HepG2 (cell line): ENCODE results near the gene VPS4A. TPM values are rescaled to one million over a fixed set of nuclear protein-coding genes. Genes with fewer than 3 reads are reported as not detected.

Experiments
- ATAC-seq: fragments of 200-7000 bp; cut with Tn5 transposase; 3 replicates; pipeline ENCODE4 v1.9.1; 2020; ENCODE audit warnings: mild to moderate bottlenecking, moderate library complexity
- BruUV-seq: library from RNA; stranded (reverse); fragments of 400-500 nt; replicated peaks from 2 replicates; lab custom pipeline; 2021; lab: Mats Ljungman, UMichigan
- CTCF ChIA-PET: fragments of 300-600 bp; formaldehyde crosslinking; extraction: SDS; loops from one replicate; lab custom pipeline; 2021; ENCODE audit warnings: low total read pairs, inconsistent platforms, low intra/inter-chr PET ratio; lab: Yijun Ruan, JAX
- POLR2A ChIA-PET: fragments of 350-600 bp; sonication (Branson Sonifier 250); formaldehyde crosslinking; loops from one replicate; lab custom pipeline; 2020; ENCODE audit warnings: antibody characterized with exemption, inconsistent platforms; lab: Yijun Ruan, JAX
- DNase-seq: peaks from one replicate; pipeline ENCODE4 v3.0.0-alpha.2; 2015; ENCODE audit warnings: low spot score
- FAIRE-seq: peaks from 3 replicates; lab custom pipeline; 2011; peaks lifted over from hg19 to GRCh38; lab: Jason Lieb, UNC
- H2AFZ ChIP-seq: one replicate; pipeline ENCODE4 v1.6.1; 2011; ENCODE audit warnings: low read length, inconsistent platforms
- H3K27ac ChIP-seq: fragments of 300-600 bp; 3 replicates; pipeline ENCODE4 v1.8.0; 2011; ENCODE audit warnings: mixed run types, mild to moderate bottlenecking, mixed read lengths, low read length, inconsistent platforms; ENCODE audit not compliant: insufficient read depth; ENCODE audit errors: extremely low read length
- H3K27me3 ChIP-seq, 2 experiments: fragments of 200-600 bp in 1 of 2; 2 replicates in 1 of 2; 3 replicates in 1 of 2; pipeline versions ENCODE4 v1.6.0 to v1.8.0; 2011; ENCODE audit warnings: low read length in 2 of 2, mild to moderate bottlenecking in 2 of 2, moderate library complexity in 2 of 2, inconsistent platforms in 1 of 2; ENCODE audit not compliant: insufficient read depth in 2 of 2, control insufficient read depth in 1 of 2
- H3K36me3 ChIP-seq, 2 experiments: fragments of 200-600 bp in 1 of 2; replicated peaks in 1 of 2; 2 replicates in 1 of 2; 3 replicates in 1 of 2; pipeline versions ENCODE4 v1.5.1 to v1.8.0; 2011; ENCODE audit warnings: low read length in 2 of 2, inconsistent platforms in 1 of 2; ENCODE audit not compliant: insufficient read depth in 2 of 2, control insufficient read depth in 1 of 2
- H3K4me1 ChIP-seq: 2 replicates; pipeline ENCODE4 v1.5.1; 2012; ENCODE audit warnings: low read length, inconsistent platforms; ENCODE audit not compliant: insufficient read depth
- H3K4me2 ChIP-seq: 2 replicates; pipeline ENCODE4 v1.6.0; 2011; ENCODE audit warnings: low read depth, low read length, inconsistent platforms
- H3K4me3 ChIP-seq, 3 experiments: fragments of 200-600 bp in 1 of 3; sonication (generic), shearing (Covaris generic) in 1 of 3; replicated peaks in 1 of 3; 2 replicates each; pipeline ENCODE4 v1.5.1; 2011 to 2016; ENCODE audit warnings: low read length in 3 of 3, inconsistent platforms in 2 of 3, low read depth in 2 of 3, mild to moderate bottlenecking in 2 of 3, control low read depth in 1 of 3, mixed read lengths in 1 of 3; ENCODE audit not compliant: insufficient read depth in 1 of 3
- H3K79me2 ChIP-seq: one replicate; pipeline ENCODE4 v1.6.1; 2011; ENCODE audit warnings: low read length, inconsistent platforms; ENCODE audit not compliant: insufficient read depth
- H3K9ac ChIP-seq: 2 replicates; pipeline ENCODE4 v1.6.0; 2011; ENCODE audit warnings: mild to moderate bottlenecking, low read depth, low read length, inconsistent platforms; ENCODE audit not compliant: insufficient read depth
- H3K9me3 ChIP-seq: 2 replicates; pipeline ENCODE4 v1.5.1; 2012; ENCODE audit warnings: mild to moderate bottlenecking, low read length
- H4K20me1 ChIP-seq: 2 replicates; pipeline ENCODE4 v1.6.0; 2011; ENCODE audit warnings: inconsistent platforms, mild to moderate bottlenecking, low read length, moderate library complexity; ENCODE audit not compliant: insufficient read depth
- AGO1 ChIP-seq: fragments of 200-400 bp; formaldehyde crosslinking; IDR thresholded peaks from 2 replicates; pipeline ENCODE4 v1.6.1; 2017; ENCODE audit warnings: mild to moderate bottlenecking, low read depth, low read length, moderate library complexity; ENCODE audit not compliant: poor library complexity, severe bottlenecking
- CHD4 ChIP-seq: fragments of 200-600 bp; sonication (generic); IDR thresholded peaks from 2 replicates; pipeline ENCODE4 v1.7.0; 2017; ENCODE audit warnings: mild to moderate bottlenecking, low read length, borderline replicate concordance
- DPF2 ChIP-seq: sonication (generic); formaldehyde crosslinking; IDR thresholded peaks from 2 replicates; pipeline ENCODE4 v1.4.0; 2020; ENCODE audit warnings: mild to moderate bottlenecking, low read depth, missing genetic modification reagents, borderline replicate concordance
- GFI1 ChIP-seq: sonication (generic); formaldehyde crosslinking; IDR thresholded peaks from 2 replicates; pipeline ENCODE4 v1.5.0; 2020; ENCODE audit warnings: missing genetic modification reagents, mild to moderate bottlenecking, borderline replicate concordance
- HOXA5 ChIP-seq: sonication (generic); formaldehyde crosslinking; IDR thresholded peaks from 2 replicates; pipeline ENCODE4 v1.4.0; 2020; ENCODE audit warnings: missing genetic modification reagents
- KLF12 ChIP-seq: sonication (generic); formaldehyde crosslinking; IDR thresholded peaks from 2 replicates; pipeline ENCODE4 v1.4.0; 2020; ENCODE audit warnings: missing genetic modification reagents, borderline replicate concordance
- KMT2B ChIP-seq: IDR thresholded peaks from 2 replicates; pipeline ENCODE4 v1.6.1; 2016; ENCODE audit warnings: missing genetic modification reagents, missing compliant biosample characterization
- NFE2L1 ChIP-seq: sonication (generic); formaldehyde crosslinking; IDR thresholded peaks from 2 replicates; pipeline ENCODE4 v1.4.0; 2020; ENCODE audit warnings: missing genetic modification reagents, mild to moderate bottlenecking, borderline replicate concordance
- REPIN1 ChIP-seq: sonication (generic); formaldehyde crosslinking; IDR thresholded peaks from 2 replicates; pipeline ENCODE4 v1.8.0; 2022; ENCODE audit warnings: missing genetic modification reagents, low read depth, mild to moderate bottlenecking, borderline replicate concordance
- SNAPC5 ChIP-seq: sonication (generic); formaldehyde crosslinking; IDR thresholded peaks from 2 replicates; pipeline ENCODE4 v1.8.1; 2023; ENCODE audit warnings: mild to moderate bottlenecking, missing genetic modification reagents, borderline replicate concordance
- ZNF101 ChIP-seq: sonication (generic); formaldehyde crosslinking; IDR thresholded peaks from 2 replicates; pipeline ENCODE4 v1.4.0; 2020; ENCODE audit warnings: mild to moderate bottlenecking, low read depth, missing genetic modification reagents, borderline replicate concordance
- ZNF318 ChIP-seq: sonication (generic); formaldehyde crosslinking; IDR thresholded peaks from 2 replicates; pipeline ENCODE4 v1.4.0; 2020; ENCODE audit warnings: mild to moderate bottlenecking, missing genetic modification reagents
- ZNF441 ChIP-seq: sonication (generic); formaldehyde crosslinking; IDR thresholded peaks from 2 replicates; pipeline ENCODE4 v1.7.0; 2021; ENCODE audit warnings: missing genetic modification reagents, borderline replicate concordance
- ZNF550 ChIP-seq: sonication (generic); formaldehyde crosslinking; IDR thresholded peaks from 2 replicates; pipeline ENCODE4 v1.4.0; 2020; ENCODE audit warnings: mild to moderate bottlenecking, missing genetic modification reagents, borderline replicate concordance
- WGBS: methylation state at CpG from one replicate; pipeline ENCODE4 v1.1.6; 2017; ENCODE audit warnings: low lambda C conversion rate; 5-methylcytosine and 5-hydroxymethylcytosine counted together
- in situ Hi-C: cut with HindIII; loops from 2 replicates; pipeline ENCODE4 v1.10.0; 2017; ENCODE audit warnings: low pct_unique_long_range_greater_than_20kb; ENCODE audit not compliant: extremely low pct_ligation_motif_present
- intact Hi-C: fragments of 100-400 bp; cut with micrococcal nuclease; formaldehyde crosslinking; loops from one replicate; pipeline ENCODE4 v1.10.0; 2022; ENCODE audit not compliant: unreplicated experiment
- polyA plus RNA-seq, 8 experiments: library from polyadenylated mRNA; depleted of rRNA in 3 of 8; stranded (reverse) in 7 of 8; unstranded in 1 of 8; fragments of >200 nt; fragmentation: Illumina TruSeq in 4 of 8; extraction: Trizol in 4 of 8; gene quantifications; 2 replicates each; pipeline versions ENCODE4 v1.2.1 to v1.2.3, GENCODE V29; 2011 to 2016; ENCODE audit warnings: low read depth in 4 of 8, missing spikeins in 1 of 8, mixed read lengths in 1 of 8; ENCODE audit not compliant: insufficient read depth in 1 of 8
- total RNA-seq, 5 experiments: library from RNA; depleted of rRNA; stranded (reverse); fragments of >200 nt; fragmentation: Illumina TruSeq; extraction: Trizol; gene quantifications; 2 replicates each; pipeline ENCODE4 v1.2.3, GENCODE V29; 2016; ENCODE audit warnings: low read depth in 1 of 5

The VPS4A gene
- total and polyA plus RNA-seq, 2 of the 13 experiments (the other 11 are each of a cell fraction or from before 2014, with no cell fraction given): 13.2 to 27.9 TPM

GRCh38 chr16:69314534-69314933 is 3.4 kb downstream of the VPS4A start (continued):
- TF ChIP-seq ZNF550 (CRISPR knock-in tag): no peak
- no peak for TF ChIP-seq GFI1 (CRISPR knock-in tag)
- TF ChIP-seq ZNF101 (CRISPR knock-in tag): no peak
- no peak for TF ChIP-seq KLF12 (CRISPR knock-in tag)
- TF ChIP-seq HOXA5 (CRISPR knock-in tag): no peak
- no peak for TF ChIP-seq ZNF441 (CRISPR knock-in tag)
- no peak for TF ChIP-seq REPIN1 (CRISPR knock-in tag)
- TF ChIP-seq CHD4: no peak
- TF ChIP-seq DPF2 (CRISPR knock-in tag): no peak
- TF ChIP-seq NFE2L1 (CRISPR knock-in tag): no peak
- TF ChIP-seq, all 625 proteins: peak for 0

GRCh38 chr16:69315486-69316311 is 4.5 kb downstream of the VPS4A start:
- FAIRE-seq: no peak
- intact Hi-C loops: no loop called here
- Histone ChIP-seq H3K27ac (peak overlapping the region; percentile 43), H3K9me3 (no peaks in the 10 kb centered on the region), H3K36me3 (peaks cover 40 to 56% of the 10 kb centered on the region in 2 experiments), H3K27me3 (no peaks in the 10 kb centered on the region), H3K79me2 (peaks cover 24% of the 10 kb centered on the region), H3K4me3 (no peak overlapping the region), H2AFZ (no peak overlapping the region), H4K20me1 (0 out of 2 replicates have a peak, but pooled peaks cover 4% of the 10 kb centered on the region), H3K4me1 (peaks cover 27% of the 10 kb centered on the region), H3K4me2 (no peak overlapping the region), H3K9ac (no peak overlapping the region)
- WGBS: 92% methylated on average over 29 of the region's 30 CpGs
- no TSS peak for BruUV-seq
- CTCF ChIA-PET: no interaction called here
- DNase-seq: no peak
- POLR2A ChIA-PET: interaction anchor here (0.9 to 1.3 kb wide), 2 partner anchors 11 to 23 kb away, joined by 3 to 10 read pairs; no protein-coding TSS in a partner anchor
- in situ Hi-C loops: no loop called here
- no peak for ATAC-seq
- TF ChIP-seq AGO1 (no peak), KMT2B (CRISPR knock-in tag) (no peak), SNAPC5 (CRISPR knock-in tag) (no peak), ZNF318 (no peak)
